ENCODE data around the gene ZIC1.

ZIC1 gene

GRCh38 chr3:147397155-147397874 is 11.8 kb upstream of the ZIC1 start:
- DNase-seq = no peak

GRCh38 chr3:147397875-147398812 is 11.0 kb upstream of the ZIC1 start:
- DNase-seq = no peak

DNA sequence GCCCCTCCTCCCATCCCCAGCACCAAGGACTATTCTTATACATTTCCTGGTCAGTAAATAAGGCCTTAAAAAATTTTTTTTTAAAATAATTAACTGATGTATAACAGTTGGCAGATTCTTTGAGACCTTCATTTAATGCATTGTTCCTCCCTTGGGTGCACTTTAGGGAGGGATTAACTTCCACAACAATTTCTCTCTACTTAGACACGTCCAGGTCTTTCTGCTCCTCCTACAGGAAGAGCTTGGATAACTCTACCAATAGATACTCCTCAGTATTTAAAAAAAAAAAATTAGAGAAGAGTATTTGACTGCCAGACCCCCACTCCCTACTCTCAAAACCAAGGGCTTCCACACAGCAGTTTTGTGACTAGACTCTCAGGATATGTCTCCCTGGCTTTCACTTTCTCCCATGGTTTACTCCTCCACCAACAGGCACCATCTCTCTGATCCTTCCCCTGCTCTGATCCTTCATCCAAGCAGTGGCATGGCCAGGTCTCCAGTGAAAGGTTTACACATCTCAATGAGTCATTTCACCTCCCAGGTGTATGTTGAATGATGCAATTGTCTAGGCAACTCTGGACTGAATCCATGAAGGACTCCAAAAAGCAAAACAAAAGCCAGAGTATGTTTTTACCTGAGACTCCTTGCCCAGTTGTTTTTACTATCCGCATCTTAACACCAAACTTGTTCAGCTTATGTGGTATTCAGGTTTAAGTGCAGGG is 10.2 kb upstream of the ZIC1 start:
- DNase-seq = no peak

DNA sequence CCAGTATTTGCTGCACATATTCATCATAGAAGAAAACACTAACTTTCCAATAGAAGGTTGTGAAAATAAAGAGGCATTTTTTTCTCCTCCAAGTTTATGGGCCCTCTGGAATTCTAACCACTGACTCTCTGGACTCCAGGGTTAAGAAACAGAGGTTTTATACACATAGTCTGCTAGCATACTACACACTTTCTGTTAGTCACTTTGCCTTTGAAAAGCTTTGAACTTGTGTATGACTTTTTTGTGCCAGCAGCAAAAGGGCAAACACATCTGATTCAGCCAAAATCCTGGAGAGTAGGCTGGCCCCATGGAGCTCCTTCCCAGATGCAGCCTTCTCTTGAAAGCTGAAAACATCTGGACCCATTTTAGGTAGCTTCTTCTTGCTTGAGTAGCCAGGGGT is 9.1 kb upstream of the ZIC1 start:
- no peak for DNase-seq

DNA sequence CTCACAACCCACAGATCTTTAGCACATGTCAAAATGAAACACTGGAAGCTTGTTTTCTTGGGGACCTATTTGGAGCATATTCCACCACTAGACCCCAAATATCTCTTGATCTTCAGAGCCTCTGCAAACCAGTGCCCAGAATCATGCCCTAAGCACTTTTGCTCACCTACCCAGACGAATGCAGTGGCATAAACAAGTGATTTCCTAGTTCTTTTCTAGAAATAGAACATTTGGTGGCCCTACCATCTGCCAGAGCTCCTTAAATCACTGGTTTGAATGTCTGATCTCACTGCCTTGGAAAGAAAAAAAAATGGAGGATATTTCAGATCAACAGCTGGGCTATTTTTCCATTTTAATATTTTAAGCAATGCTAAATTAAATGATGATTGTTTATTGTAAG is 8.2 kb upstream of the ZIC1 start:
- no peak for DNase-seq

- no peak for DNase-seq
These were observed 7.7 kb upstream of the ZIC1 start for GRCh38 chr3:147401421-147401820.

DNA sequence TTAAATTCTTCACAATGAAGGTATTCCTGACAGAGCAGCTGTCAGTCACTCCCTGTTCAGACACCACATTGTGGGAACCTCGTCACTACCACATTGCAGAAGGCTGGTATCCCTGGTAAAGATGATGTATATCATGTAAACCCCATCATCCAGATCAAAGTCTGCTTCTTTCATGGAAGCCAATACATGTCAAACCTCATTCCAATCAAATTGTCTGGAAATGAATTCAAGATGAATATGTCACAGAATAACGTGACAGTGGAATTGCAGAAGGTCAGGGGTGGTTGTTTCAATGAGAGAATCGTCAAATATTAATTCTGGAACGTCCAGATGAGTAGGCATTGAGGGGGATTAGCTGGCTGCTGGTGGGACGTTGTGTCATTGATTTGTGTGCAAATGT is 7.0 kb upstream of the ZIC1 start:
- DNase-seq = no peak

GRCh38 chr3:147403511-147403910 is 5.7 kb upstream of the ZIC1 start:
- no peak for DNase-seq

- no peak for DNase-seq
These were observed 5.0 kb upstream of the ZIC1 start for GRCh38 chr3:147404000-147404799.

DNA sequence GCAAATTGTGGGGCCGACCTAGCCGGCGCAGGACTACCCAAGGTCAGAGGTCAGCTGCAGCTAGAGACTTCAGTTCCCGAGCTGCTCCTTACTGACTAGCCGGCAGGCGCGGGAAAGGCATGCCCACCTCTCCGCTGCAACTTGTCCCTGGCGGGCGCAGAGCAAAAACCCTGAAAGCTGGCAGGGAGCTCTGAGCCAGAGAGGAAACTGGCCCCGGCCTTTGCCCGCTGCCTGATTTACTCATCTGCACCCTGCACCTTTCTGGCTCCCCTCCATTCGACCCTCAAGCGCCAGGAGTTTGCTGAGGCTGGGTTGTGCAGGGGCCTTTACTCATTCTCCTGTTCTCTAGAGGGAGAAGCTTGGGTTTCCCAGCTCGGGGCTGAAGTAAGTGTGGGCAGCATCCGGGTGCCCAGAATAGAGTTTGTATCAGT is 4.3 kb upstream of the ZIC1 start:
- no peak for DNase-seq

- no peak for DNase-seq
These were observed 3.7 kb upstream of the ZIC1 start for GRCh38 chr3:147405231-147406027.

GRCh38 chr3:147406028-147406931 is 2.9 kb upstream of the ZIC1 start, which contains the start of gene ZIC4:
Gene ZIC4 (minus strand): TSS chr3:147406543. CDS start chr3:147402797, 3,746 bp downstream.
- DNase-seq = no peak

GRCh38 chr3:147407114-147407497 is 2.1 kb upstream of the ZIC1 start:
- no peak for DNase-seq

GRCh38 chr3:147407498-147408187 is 1.5 kb upstream of the ZIC1 start:
- DNase-seq = no peak

DNA sequence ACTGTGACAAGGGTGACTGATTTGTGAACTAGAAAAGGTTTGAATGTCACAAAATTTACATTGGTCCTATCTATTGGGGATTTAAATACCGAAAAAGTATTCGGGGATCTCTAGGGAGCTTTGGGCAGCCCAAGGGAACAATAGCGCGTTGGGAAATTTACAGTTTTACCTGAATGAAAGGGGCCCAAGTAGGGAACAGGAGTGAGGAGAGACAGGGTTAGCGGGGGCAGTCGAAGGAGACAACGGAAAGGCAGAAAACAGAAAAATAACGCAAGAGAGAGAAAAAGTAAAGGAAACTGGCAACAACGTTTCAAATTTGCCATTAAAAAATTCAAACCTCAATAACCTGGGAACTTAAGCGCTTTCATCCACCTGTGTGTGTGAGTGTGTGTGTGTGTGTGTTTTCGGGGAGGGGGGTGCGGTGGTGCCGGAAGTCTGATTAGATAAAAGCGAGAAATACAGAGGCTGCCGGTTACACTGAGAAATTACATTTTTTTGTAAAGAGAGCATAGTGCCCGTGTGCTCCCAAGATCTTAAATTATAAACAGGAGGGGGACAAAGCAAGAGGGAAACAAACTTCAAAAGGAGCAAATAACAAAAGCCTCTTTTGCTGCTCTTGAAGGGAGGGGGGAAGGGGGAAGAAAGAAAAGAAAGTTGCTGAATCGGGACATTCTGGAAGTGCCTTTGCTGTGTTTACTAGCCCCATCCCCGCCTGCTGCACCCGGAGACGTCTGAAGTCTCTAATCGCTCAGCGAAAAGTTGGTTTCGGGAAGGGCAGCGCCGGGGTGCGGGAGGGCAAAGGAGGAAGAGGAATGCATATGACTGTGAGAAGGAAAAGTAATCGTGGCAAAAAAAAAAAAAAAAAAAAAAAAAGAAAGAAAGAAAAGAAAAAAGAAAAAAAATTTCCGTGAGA is 721 bp upstream of the ZIC1 start:
- DNase-seq = no peak

- no peak for DNase-seq
These were observed 956 bp downstream of the ZIC1 start for GRCh38 chr3:147410116-147410525.

DNA sequence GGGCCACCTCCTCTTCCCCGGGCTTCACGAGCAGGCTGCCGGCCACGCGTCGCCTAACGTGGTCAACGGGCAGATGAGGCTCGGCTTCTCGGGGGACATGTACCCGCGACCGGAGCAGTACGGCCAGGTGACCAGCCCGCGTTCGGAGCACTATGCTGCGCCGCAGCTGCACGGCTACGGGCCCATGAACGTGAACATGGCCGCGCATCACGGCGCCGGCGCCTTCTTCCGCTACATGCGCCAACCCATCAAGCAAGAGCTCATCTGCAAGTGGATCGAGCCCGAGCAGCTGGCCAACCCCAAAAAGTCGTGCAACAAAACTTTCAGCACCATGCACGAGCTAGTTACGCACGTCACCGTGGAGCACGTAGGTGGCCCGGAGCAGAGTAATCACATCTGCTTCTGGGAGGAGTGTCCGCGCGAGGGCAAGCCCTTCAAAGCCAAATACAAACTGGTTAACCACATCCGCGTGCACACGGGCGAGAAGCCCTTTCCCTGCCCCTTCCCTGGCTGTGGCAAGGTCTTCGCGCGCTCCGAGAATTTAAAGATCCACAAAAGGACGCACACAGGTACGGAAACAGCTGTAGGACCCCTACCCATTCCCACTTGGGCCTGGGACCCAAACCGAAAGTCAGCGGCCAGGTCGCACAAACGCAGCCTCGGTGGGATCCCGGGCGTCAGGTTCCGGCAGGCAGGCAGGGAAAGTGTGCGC is 1.5 kb downstream of the ZIC1 start:
- DNase-seq = no peak

DNA sequence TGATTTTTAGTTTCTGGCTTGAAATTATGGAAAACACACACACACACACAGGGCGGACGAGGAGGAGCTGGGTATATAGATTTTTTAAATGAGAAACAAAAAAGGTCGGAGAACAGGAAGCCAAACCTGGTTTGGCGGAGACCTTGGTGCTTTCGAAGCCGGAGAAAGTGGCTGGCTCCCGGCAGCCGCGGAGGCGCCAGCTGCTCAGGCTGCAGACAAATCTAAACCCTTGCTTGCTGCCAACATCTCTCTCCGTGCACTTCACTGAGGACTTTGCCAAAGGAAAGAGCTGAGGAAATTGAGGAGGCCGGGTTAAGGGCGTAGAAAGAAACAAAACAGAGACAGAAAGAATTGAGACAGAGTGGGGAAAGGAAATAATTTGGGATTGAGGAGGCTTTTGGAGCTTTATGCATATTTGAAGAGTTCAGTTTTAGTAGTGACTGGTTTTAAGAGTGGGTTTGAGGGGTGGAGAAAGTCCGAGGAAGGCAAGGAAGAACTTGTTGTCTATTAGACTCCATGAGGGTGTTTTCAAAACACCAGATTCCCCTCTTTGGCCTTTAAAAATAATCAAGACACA is 2.2 kb downstream of the ZIC1 start:
- no peak for DNase-seq

Measured in hematopoietic multipotent progenitor cell treated with erythropoietin and hydrocortisone succinate and interleukin-3 and kit ligand, for 6 days (in vitro differentiated cells).